ENCODE results near the gene HYKK.
A peak's percentile ranks its signal among the peaks of the same experiment; 100 is the strongest.
"Not testable (repeated sequence)": the region's sequence is repeated elsewhere in the genome, so short reads cannot be mapped to it uniquely, and the experiment has no call there.

HYKK gene

GRCh38 chr15:78536134-78536533, 28.8 kb downstream of the HYKK start:
- no peak overlapping the region for H3K27ac ChIP-seq
- TF ChIP-seq Cebpa-rat (IDR thresholded peaks at IDR 0.05), result no peak
- H3K4me2 ChIP-seq, result peak overlapping the region in 1 of 11 experiments; percentile 28; a peak in 1 of 22 replicates
- H3K4me1 ChIP-seq, result peaks cover 0 to 11% (median 5%) of the 10 kb centered on the region in 10 experiments; a peak in 6 of 20 replicates
- H3K9me3 ChIP-seq (replicated peaks in 1 of 11), result no peaks in the 10 kb centered on the region
- no peaks in the 10 kb centered on the region for H3K27me3 ChIP-seq
- H3K36me3 ChIP-seq, result no peaks in the 10 kb centered on the region
- H4K20me1 ChIP-seq, result peaks cover 0 to 5% (median 3%) of the 10 kb centered on the region in 11 experiments; a peak in 8 of 22 replicates
- H3K4me3 ChIP-seq, result no peak overlapping the region
- H3K9ac ChIP-seq, result no peak overlapping the region

- Histone ChIP-seq H4K20me1 (peaks cover 2 to 17% (median 9%) of the 10 kb centered on the region in 11 experiments; a peak in 13 of 22 replicates), H3K4me2 (no peak overlapping the region), H3K36me3 (peaks cover 5 to 9% (median 6%) of the 10 kb centered on the region in 11 experiments), H3K9ac (no peak overlapping the region), H3K27ac (no peak overlapping the region), H3K9me3 (replicated peaks in 1 of 11) (no peaks in the 10 kb centered on the region), H3K4me1 (peaks cover 8 to 20% (median 14%) of the 10 kb centered on the region in 10 experiments; a peak in 19 of 20 replicates), H3K27me3 (no peaks in the 10 kb centered on the region), H3K4me3 (no peak overlapping the region)
- no peak for TF ChIP-seq Cebpa-rat (IDR thresholded peaks at IDR 0.05)
Measured at GRCh38 chr15:78537266-78537905, 30.0 kb downstream of the HYKK start.

GRCh38 chr15:78538358-78538757, 31.0 kb downstream of the HYKK start:
- Histone ChIP-seq H3K4me3 (no peak overlapping the region), H4K20me1 (peaks cover 5 to 27% (median 19%) of the 10 kb centered on the region in 11 experiments; a peak in 17 of 22 replicates), H3K36me3 (peaks cover 15 to 19% (median 16%) of the 10 kb centered on the region in 11 experiments), H3K9me3 (replicated peaks in 1 of 11) (no peaks in the 10 kb centered on the region), H3K27me3 (no peaks in the 10 kb centered on the region), H3K27ac (no peak overlapping the region), H3K9ac (no peak overlapping the region), H3K4me1 (peaks cover 16 to 29% (median 24%) of the 10 kb centered on the region in 10 experiments; a peak in 19 of 20 replicates), H3K4me2 (no peak overlapping the region)
- TF ChIP-seq Cebpa-rat (IDR thresholded peaks at IDR 0.05), result no peak

DNA sequence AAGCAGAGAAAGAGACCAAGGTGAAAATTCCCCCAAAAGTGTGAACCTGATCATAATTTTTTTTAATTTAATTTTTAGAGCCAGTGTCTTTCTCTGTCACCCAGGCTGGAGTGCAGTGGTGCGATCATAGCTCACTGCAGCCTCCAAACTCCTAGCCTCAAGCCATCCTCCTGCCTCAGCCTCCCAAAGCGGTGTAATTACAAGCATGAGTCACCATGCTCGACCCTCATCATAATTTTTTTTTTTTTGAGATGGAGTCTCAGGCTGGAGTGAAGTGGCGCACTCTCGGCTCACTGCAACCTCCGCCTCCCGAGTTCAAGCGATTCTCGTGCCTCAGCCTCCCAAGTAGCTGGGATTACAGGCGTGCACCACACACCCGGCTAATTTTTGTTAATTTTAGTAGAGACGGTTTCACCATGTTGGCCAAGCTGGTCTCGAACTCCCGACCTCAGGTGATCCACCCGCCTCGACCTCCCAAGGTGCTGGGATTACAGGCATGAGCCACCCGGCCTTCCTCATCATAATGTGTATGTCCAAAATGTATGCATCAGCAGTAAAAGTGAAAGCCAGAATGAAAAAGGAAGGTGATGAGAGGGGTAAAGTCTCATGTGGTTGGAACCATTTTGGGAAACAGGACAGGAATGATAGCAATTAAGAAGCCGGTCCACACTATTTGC, 32.2 kb downstream of the HYKK start:
- Histone ChIP-seq H4K20me1 (peaks cover 5 to 34% (median 30%) of the 10 kb centered on the region in 11 experiments; a peak in 17 of 22 replicates), H3K9ac (peak overlapping the region; percentile 91 to 97 (median 94)), H3K4me3 (peak overlapping the region; percentile 74 to 90 (median 83)), H3K36me3 (peaks cover 27 to 31% (median 28%) of the 10 kb centered on the region in 11 experiments), H3K4me1 (peaks cover 16 to 32% (median 25%) of the 10 kb centered on the region in 10 experiments; a peak in 19 of 20 replicates), H3K27ac (peak overlapping the region; percentile 89 to 98 (median 94)), H3K4me2 (peak overlapping the region; percentile 75 to 96 (median 93))
- H3K9me3 ChIP-seq (replicated peaks in 1 of 11); H3K27me3 ChIP-seq: not testable (repeated sequence)

DNA sequence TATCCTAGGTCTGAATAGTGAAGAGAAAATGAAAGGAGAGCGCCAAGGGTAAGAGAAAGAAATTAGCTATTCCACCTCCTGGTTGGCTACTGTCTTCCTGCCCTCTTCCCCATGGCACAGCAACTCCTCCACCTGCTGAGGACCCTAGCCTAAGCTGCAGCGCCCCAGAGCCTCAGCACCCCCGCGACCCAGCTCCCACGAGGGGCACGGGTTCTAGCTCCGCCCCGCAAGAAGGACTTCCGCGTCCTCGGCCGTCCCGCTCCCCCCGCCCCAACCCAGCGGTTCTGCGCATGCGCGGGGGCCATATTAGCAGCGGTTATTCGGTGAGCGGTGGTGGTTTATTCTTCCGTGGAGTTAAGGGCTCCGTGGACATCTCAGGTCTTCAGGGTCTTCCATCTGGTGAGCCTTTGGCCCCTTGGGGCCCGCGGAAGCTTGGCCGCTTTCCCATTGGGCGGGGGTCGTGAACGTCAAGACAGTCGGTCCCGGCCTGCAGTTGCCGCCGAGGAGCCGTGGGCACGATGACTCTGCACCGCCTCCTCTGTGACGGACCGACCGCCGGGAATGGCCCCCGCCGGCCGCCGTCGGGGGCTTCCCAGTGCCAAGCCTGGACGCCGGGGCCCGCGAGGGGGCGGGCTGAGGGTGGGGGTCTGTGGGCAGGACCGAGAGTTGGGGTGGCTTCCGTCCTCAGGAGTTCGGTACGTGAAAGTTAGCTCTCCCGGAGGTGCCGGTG, 32.9 kb downstream of the HYKK start, which contains the start of gene PSMA4:
PSMA4 (plus strand) TSS at position 304 of the 730 bp plus-strand sequence. CDS start 1,484 bp downstream, outside the sequence.
- peak within 1 kb of the TSS; percentile 76 to 97 (median 93) for H3K4me2 ChIP-seq
- H3K27ac ChIP-seq, result peak within 1 kb of the TSS; percentile 89 to 98 (median 94)
- H4K20me1 ChIP-seq, result peaks cover 5 to 37% (median 31%) of the 10 kb centered on the region in 11 experiments; a peak in 17 of 22 replicates
- no peaks in the 10 kb centered on the region for H3K9me3 ChIP-seq (replicated peaks in 1 of 11)
- peaks cover 16 to 32% (median 25%) of the 10 kb centered on the region in 10 experiments; a peak in 19 of 20 replicates for H3K4me1 ChIP-seq
- H3K4me3 ChIP-seq, result peak within 1 kb of the TSS; percentile 74 to 90 (median 83)
- peaks cover 34 to 38% (median 36%) of the 10 kb centered on the region in 11 experiments for H3K36me3 ChIP-seq
- no peaks in the 10 kb centered on the region for H3K27me3 ChIP-seq
- peak within 1 kb of the TSS; percentile 91 to 97 (median 94) for H3K9ac ChIP-seq
- TF ChIP-seq Cebpa-rat (IDR thresholded peaks at IDR 0.05), result no peak

- Histone ChIP-seq H3K27me3 (no peaks in the 10 kb centered on the region), H3K9me3 (replicated peaks in 1 of 11) (no peaks in the 10 kb centered on the region), H3K4me2 (peak overlapping the region; percentile 76 to 97 (median 93)), H3K4me1 (peaks cover 16 to 29% (median 25%) of the 10 kb centered on the region in 10 experiments; a peak in 19 of 20 replicates), H3K27ac (peak overlapping the region; percentile 89 to 98 (median 94)), H4K20me1 (peaks cover 5 to 45% (median 33%) of the 10 kb centered on the region in 11 experiments; a peak in 17 of 22 replicates), H3K4me3 (peak overlapping the region; percentile 74 to 90 (median 83)), H3K9ac (peak overlapping the region; percentile 91 to 97 (median 94)), H3K36me3 (peaks cover 42 to 46% (median 44%) of the 10 kb centered on the region in 11 experiments)
- TF ChIP-seq Cebpa-rat (IDR thresholded peaks at IDR 0.05), result no peak
Measured at GRCh38 chr15:78540871-78541743, 33.7 kb downstream of the HYKK start.

GRCh38 chr15:78541744-78542034, 34.3 kb downstream of the HYKK start:
- Histone ChIP-seq H3K36me3 (peaks cover 48 to 52% (median 49%) of the 10 kb centered on the region in 11 experiments), H3K27ac (peak overlapping the region; percentile 89 to 98 (median 94); a peak in 20 of 22 replicates)
- no peak for TF ChIP-seq Cebpa-rat (IDR thresholded peaks at IDR 0.05)

DNA sequence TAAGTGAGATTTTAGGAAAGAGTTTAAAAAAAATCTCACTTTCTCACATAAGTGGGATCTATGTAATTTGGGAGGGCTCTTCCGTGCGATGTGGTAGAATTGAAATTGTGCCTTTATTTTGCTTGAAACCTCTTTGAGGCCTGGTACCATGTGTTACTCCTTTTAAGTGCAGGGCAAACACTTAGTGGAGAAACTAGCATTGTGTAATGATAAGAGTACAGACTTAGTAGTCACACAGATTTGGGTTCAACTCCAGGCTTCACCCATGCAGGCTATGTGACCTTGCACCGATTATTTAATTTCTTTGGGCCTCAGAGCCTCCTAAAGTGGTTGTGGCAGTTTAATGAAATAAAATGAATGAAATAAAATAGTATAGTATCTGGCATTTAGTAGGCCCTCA, 35.3 kb downstream of the HYKK start:
- Histone ChIP-seq H3K27me3 (no peaks in the 10 kb centered on the region), H3K4me3 (peak overlapping the region in 2 of 10 experiments; percentile 86 to 90; a peak in 5 of 20 replicates), H3K36me3 (peaks cover 58 to 61% (median 59%) of the 10 kb centered on the region in 11 experiments), H4K20me1 (peaks cover 5 to 58% (median 41%) of the 10 kb centered on the region in 11 experiments; a peak in 18 of 22 replicates), H3K4me2 (peak overlapping the region; percentile 76 to 97 (median 93); a peak in 20 of 22 replicates), H3K27ac (no peak overlapping the region), H3K4me1 (peaks cover 16 to 28% (median 22%) of the 10 kb centered on the region in 10 experiments; a peak in 19 of 20 replicates), H3K9me3 (replicated peaks in 1 of 11) (no peaks in the 10 kb centered on the region), H3K9ac (peak overlapping the region in 1 of 11 experiments; percentile 96; a peak in 2 of 22 replicates)
- no peak for TF ChIP-seq Cebpa-rat (IDR thresholded peaks at IDR 0.05)

More at GRCh38 chr15:78541744-78542034, 34.3 kb downstream of the HYKK start:
- H3K9me3 ChIP-seq (replicated peaks in 1 of 11), result no peaks in the 10 kb centered on the region
- H3K27me3 ChIP-seq, result no peaks in the 10 kb centered on the region
- H3K4me1 ChIP-seq, result peaks cover 16 to 28% (median 22%) of the 10 kb centered on the region in 10 experiments; a peak in 19 of 20 replicates
- H3K4me2 ChIP-seq, result peak overlapping the region; percentile 76 to 97 (median 93)
- peak overlapping the region; percentile 74 to 90 (median 83) for H3K4me3 ChIP-seq
- H4K20me1 ChIP-seq, result peaks cover 5 to 48% (median 37%) of the 10 kb centered on the region in 11 experiments; a peak in 18 of 22 replicates
- H3K9ac ChIP-seq, result peak overlapping the region; percentile 91 to 97 (median 94)
